Stimulated activated CD8-positive, alpha-beta memory T cell treated with anti-CD3 and anti-CD28 coated beads, Interleukin-4, amount 100 ng/mL, for 24 hours (primary cell): ENCODE data around the gene LAPTM4A.
"Not testable (repeated sequence)": the region's sequence is repeated elsewhere in the genome, so short reads cannot be mapped to it uniquely, and the experiment has no call there.

Experiments used
- DNase-seq: peaks from one replicate; pipeline ENCODE4 v3.0.0-alpha.2; 2020; ENCODE audit warnings: low read depth

Gene LAPTM4A

GRCh38 chr2:20050646-20051531 is 539 bp downstream of the LAPTM4A start:
- DNase-seq: no peak

DNA sequence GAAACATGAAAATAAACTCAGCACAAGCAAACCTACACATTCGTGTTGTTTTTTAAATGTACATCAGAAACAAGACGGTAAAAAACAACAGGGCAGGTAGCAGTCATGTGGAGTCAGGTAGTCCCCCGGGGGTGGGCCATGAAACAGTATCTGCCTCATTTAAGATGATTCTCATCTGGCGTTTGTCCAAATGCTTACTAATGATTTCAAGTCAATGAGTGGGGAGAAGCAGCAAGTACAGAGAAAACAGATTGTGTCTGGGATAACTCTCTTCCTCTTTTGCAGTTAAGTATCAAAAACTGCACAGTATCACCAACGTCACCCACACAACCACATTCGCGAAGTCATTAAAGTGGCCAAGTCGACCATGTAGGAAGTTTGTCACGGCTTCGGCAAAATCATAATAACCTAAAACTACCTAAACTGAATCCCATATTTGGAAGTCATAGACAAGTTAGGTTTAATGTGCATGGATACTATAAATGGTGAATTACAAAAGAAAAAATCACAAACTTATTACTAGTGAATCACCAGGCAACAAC is 1.3 kb downstream of the LAPTM4A start:
- DNase-seq: no peak

- no peak for DNase-seq
These were observed 1.8 kb downstream of the LAPTM4A start for GRCh38 chr2:20049637-20050036.

DNA sequence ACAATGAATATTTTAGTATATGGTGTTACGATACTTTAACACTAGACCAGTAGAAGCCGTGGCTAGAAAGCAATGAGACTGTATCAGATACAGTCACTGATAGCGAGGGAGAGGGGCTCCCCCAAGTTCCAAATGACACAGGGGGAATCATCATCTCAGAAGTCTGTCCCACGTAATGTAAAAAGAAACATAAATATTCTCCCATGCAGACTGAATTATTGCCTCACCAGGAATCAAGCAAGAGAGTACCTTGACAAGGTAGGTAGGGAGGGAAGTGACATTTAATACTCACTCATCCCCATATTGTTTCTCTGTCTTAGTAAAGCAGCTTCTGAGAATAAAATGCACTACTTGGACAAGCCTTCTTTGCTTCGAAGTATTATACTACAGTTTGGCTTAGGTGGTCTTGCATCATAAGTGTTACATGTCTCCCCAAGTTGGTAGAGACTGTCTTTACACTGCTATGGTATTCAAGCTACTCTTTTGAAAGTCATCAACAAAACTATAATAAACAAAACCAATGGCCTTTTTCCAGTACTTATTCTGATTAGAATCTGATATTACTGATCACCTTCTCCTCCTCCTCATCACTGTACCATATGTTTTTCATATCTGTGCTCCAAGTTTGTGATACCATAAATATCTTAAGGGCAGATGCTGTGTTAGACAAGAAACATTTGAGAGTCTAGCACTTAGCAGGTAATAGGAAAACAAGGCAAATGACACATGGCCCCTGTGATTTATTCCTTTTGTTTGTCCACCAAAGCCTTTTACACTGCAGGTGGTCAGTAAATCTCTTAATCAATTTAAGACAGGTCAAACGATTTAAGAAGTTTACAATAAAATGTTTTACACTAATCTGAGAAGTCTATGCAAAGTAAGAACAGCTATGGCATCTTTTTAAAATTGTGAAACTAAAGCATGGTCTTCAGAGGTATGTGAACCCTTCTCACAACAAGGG is 2.7 kb downstream of the LAPTM4A start:
- DNase-seq: no peak

DNA sequence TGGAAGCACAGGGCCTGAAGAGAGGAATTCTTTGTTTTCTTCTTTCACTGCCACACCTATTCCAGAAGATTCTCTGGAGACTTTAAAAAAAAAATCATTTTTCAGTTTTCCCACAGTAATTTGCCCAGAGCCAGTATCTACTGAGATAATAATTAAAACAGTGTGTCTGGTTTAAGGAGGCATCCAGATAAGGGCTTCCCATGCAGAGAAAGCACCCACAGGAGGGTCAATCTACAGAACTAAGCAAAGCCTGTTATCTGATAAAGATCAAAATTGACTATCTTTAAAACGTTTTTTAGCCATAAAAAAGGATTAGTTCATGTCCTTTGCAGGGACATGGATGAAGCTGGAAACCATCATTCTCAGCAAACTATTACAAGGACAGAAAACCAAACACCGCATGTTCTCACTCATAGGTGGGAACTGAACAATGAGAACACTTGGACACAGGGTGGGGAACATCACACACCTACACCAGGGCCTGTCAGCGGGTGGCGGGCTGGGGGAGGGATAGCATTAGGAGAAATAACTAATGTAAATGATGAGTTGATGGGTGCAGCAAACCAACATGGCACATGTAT is 5.6 kb downstream of the LAPTM4A start:
- not testable (repeated sequence) for DNase-seq

GRCh38 chr2:20044778-20045177 is 6.7 kb downstream of the LAPTM4A start:
- DNase-seq: no peak

DNA sequence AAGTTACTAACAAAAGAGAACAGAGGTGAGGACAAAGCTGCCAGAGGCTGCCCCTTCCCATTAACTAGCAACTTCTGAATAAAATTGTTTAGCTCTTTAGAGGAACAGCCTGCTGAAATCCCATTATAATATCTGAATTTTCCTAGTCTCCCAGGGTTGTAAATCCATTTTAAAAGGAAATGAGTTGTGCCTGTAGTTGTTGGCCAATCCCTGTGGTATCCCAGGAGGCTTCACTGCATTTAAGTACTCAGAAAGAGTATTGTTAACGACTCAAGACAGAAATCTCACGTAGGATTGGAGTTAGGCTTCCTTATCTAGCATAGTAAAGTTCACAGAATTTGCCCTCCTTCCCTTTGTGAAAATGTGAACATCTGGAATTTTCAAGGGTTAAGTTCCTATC is 8.9 kb downstream of the LAPTM4A start:
- DNase-seq: no peak

GRCh38 chr2:20040489-20041172 is 10.8 kb downstream of the LAPTM4A start:
- no peak for DNase-seq

GRCh38 chr2:20037660-20038059 is 13.8 kb downstream of the LAPTM4A start:
- no peak for DNase-seq

- DNase-seq: no peak
These were observed 15.3 kb downstream of the LAPTM4A start for GRCh38 chr2:20035955-20036666.

- no peak for DNase-seq
These were observed 16.6 kb downstream of the LAPTM4A start for GRCh38 chr2:20034821-20035220.

GRCh38 chr2:20034218-20034617 is 17.2 kb downstream of the LAPTM4A start:
- no peak for DNase-seq

GRCh38 chr2:20033322-20033721 is 18.1 kb downstream of the LAPTM4A start:
- no peak for DNase-seq

DNA sequence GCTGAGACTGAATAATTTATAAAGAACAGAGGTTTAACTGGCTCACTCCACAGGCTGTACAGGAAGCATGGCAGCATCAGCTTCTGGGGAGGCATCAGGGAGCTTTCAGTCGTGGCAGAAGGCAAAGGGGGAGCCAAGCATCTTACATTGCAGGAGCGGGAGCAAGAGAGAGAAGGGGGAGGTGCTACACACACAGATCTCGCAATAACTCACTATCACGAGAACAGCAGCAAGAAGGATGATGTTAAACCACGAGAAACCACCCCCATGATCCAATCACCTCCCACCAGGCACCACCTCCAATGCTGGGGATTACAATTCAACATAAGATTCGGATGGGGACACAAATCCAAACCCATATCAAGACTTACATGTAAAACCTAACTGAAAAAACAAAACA is 21.2 kb downstream of the LAPTM4A start:
- DNase-seq: no peak

- no peak for DNase-seq
These were observed 23.6 kb downstream of the LAPTM4A start for GRCh38 chr2:20027705-20028434.

- no peak for DNase-seq
These were observed 24.2 kb downstream of the LAPTM4A start for GRCh38 chr2:20027260-20027677.

DNA sequence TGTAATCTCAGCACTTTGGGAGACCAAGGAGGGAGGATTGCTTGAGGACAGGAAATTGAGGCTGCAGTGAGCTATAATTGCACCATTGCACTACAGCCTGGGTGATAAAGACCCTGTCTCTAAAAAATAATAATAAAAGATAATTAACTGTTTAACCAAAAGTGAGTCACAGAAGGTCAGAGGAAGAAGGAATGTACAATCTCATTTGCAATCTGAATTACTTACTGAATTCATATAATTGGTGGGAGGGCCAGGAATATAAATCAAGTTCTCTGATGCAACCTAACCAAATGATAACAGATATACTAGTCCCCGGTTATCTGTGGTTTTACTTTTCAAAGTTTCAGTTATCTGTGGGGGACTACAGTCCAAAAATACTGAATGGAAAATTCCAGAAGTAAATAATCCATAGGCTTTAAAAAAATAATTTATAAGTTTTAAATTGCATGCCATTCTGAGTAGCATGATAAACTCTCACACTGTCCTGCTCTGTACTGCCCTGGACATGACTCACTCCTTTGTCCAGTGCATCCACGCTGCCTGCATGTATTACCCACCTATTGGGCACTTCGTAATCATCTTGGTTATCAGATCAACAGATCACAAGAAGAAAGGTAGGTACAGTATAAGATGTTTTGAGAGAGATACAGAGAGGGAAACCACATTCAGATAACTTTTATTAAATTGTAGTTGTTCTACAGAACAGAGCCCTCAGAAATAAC is 26.2 kb downstream of the LAPTM4A start:
- DNase-seq: no peak

GRCh38 chr2:20023688-20024087 is 27.7 kb downstream of the LAPTM4A start:
- no peak for DNase-seq

- no peak for DNase-seq
These were observed 29.9 kb downstream of the LAPTM4A start for GRCh38 chr2:20021405-20022009.
